Measurements from ENCODE around the gene AFMID.
"Not testable (repeated sequence)": the region's sequence is repeated elsewhere in the genome, so short reads cannot be mapped to it uniquely, and the experiment has no call there.

The AFMID gene

GRCh38 chr17:78224231-78225087 is 37.3 kb downstream of the AFMID start:
- no peak for DNase-seq

GRCh38 chr17:78225088-78225865 is 38.1 kb downstream of the AFMID start:
- DNase-seq = no peak

- DNase-seq = no peak
These were observed 39.0 kb downstream of the AFMID start for GRCh38 chr17:78226055-78226758.

GRCh38 chr17:78226759-78227454 is 39.7 kb downstream of the AFMID start:
- DNase-seq = peak in 1 of 2 experiments; percentile 37

- DNase-seq = no peak
These were observed 40.3 kb downstream of the AFMID start for GRCh38 chr17:78227455-78227916.

- DNase-seq = no peak
These were observed 41.0 kb downstream of the AFMID start for GRCh38 chr17:78228176-78228575.

- no peak for DNase-seq
These were observed 43.2 kb downstream of the AFMID start for GRCh38 chr17:78230252-78230962.

GRCh38 chr17:78230996-78231935 is 44.1 kb downstream of the AFMID start, which contains the start of gene TMEM235:
TMEM235 (plus strand) TSS chr17:78231631; CDS start chr17:78232024, 393 bp downstream.
- no peak for DNase-seq

GRCh38 chr17:78231991-78232858 is 45.1 kb downstream of the AFMID start:
- peak in 1 of 2 experiments; percentile 44 for DNase-seq

GRCh38 chr17:78232859-78233173 is 45.7 kb downstream of the AFMID start:
- no peak for DNase-seq

- DNase-seq = no peak
These were observed 46.5 kb downstream of the AFMID start for GRCh38 chr17:78233678-78234077.

- no peak for DNase-seq
These were observed 47.2 kb downstream of the AFMID start for GRCh38 chr17:78234261-78234865.

- DNase-seq = not testable (repeated sequence)
These were observed 47.9 kb downstream of the AFMID start for GRCh38 chr17:78235022-78235421.

GRCh38 chr17:78235885-78236284 is 48.7 kb downstream of the AFMID start:
- DNase-seq = no peak

- DNase-seq = no peak
These were observed 49.4 kb downstream of the AFMID start for GRCh38 chr17:78236362-78237127.

- DNase-seq = no peak
These were observed 50.3 kb downstream of the AFMID start for GRCh38 chr17:78237401-78238012.

GRCh38 chr17:78238823-78239488 is 51.8 kb downstream of the AFMID start:
- no peak for DNase-seq

All from activated T-cell treated with anti-CD3 and anti-CD28 coated beads, Interleukin-2, amount 50 U/mL, for 48 hours (primary cell).